ENCODE measurements around the gene CRIM1.

CRIM1 gene

GRCh38 chr2:36541891-36542595, 186.5 kb downstream of the CRIM1 start:
- in situ Hi-C loops (cut with MboI; ENCODE audit: low sequenced_read_pairs): no loop called here

GRCh38 chr2:36544638-36545338, 189.2 kb downstream of the CRIM1 start:
- peaks cover 21% of the 10 kb centered on the region for H3K36me3 ChIP-seq (replicated peaks)

More at GRCh38 chr2:36541891-36542595, 186.5 kb downstream of the CRIM1 start:
- Histone ChIP-seq H3K4me3 (no peak overlapping the region), H3K9me3 (no peaks in the 10 kb centered on the region), H3K27me3 (ENCODE audit: low read depth) (no peaks in the 10 kb centered on the region), H3K4me1 (no peaks in the 10 kb centered on the region), H3K36me3 (replicated peaks) (peaks cover 15% of the 10 kb centered on the region)
- no peak for DNase-seq (ENCODE audit: low spot score in 2 of 2)

GRCh38 chr2:36545871-36546416, 190.4 kb downstream of the CRIM1 start:
- peaks cover 33% of the 10 kb centered on the region for H3K36me3 ChIP-seq (replicated peaks)
- in situ Hi-C loops (cut with MboI; ENCODE audit: low sequenced_read_pairs): no loop called here
- no peaks in the 10 kb centered on the region for H3K9me3 ChIP-seq
- H3K27me3 ChIP-seq (ENCODE audit: low read depth): no peaks in the 10 kb centered on the region
- H3K4me1 ChIP-seq: no peaks in the 10 kb centered on the region
- no peak for DNase-seq (ENCODE audit: low spot score in 2 of 2)
- no peak overlapping the region for H3K4me3 ChIP-seq

More at GRCh38 chr2:36544638-36545338, 189.2 kb downstream of the CRIM1 start:
- no peak for DNase-seq (ENCODE audit: low spot score in 2 of 2)
- in situ Hi-C loops (cut with MboI; ENCODE audit: low sequenced_read_pairs): no loop called here
- Histone ChIP-seq H3K9me3 (no peaks in the 10 kb centered on the region), H3K4me3 (no peak overlapping the region), H3K4me1 (no peaks in the 10 kb centered on the region), H3K27me3 (ENCODE audit: low read depth) (no peaks in the 10 kb centered on the region)

GRCh38 chr2:36547906-36548305, 192.3 kb downstream of the CRIM1 start:
- Histone ChIP-seq H3K4me1 (no peaks in the 10 kb centered on the region), H3K9me3 (no peaks in the 10 kb centered on the region), H3K36me3 (replicated peaks) (peaks cover 50% of the 10 kb centered on the region), H3K4me3 (no peak overlapping the region), H3K27me3 (ENCODE audit: low read depth) (no peaks in the 10 kb centered on the region)
- in situ Hi-C loops (cut with MboI; ENCODE audit: low sequenced_read_pairs): no loop called here
- no peak for DNase-seq (ENCODE audit: low spot score in 2 of 2)

GRCh38 chr2:36549165-36549574, 193.6 kb downstream of the CRIM1 start:
- Histone ChIP-seq H3K9me3 (no peaks in the 10 kb centered on the region), H3K4me3 (no peak overlapping the region), H3K36me3 (replicated peaks) (peaks cover 56% of the 10 kb centered on the region), H3K27me3 (ENCODE audit: low read depth) (no peaks in the 10 kb centered on the region), H3K4me1 (no peaks in the 10 kb centered on the region)
- no peak for DNase-seq (ENCODE audit: low spot score in 2 of 2)
- in situ Hi-C loops (cut with MboI; ENCODE audit: low sequenced_read_pairs): no loop called here

- Histone ChIP-seq H3K4me1 (no peaks in the 10 kb centered on the region), H3K36me3 (replicated peaks) (peaks cover 60% of the 10 kb centered on the region), H3K27me3 (ENCODE audit: low read depth) (no peaks in the 10 kb centered on the region), H3K4me3 (no peak overlapping the region), H3K9me3 (no peaks in the 10 kb centered on the region)
- DNase-seq (ENCODE audit: low spot score in 2 of 2): no peak
- in situ Hi-C loops (cut with MboI; ENCODE audit: low sequenced_read_pairs): no loop called here
Observed at GRCh38 chr2:36550006-36550405, 194.4 kb downstream of the CRIM1 start.

GRCh38 chr2:36553683-36554082, 198.1 kb downstream of the CRIM1 start:
- no peaks in the 10 kb centered on the region for H3K9me3 ChIP-seq
- H3K4me1 ChIP-seq: no peaks in the 10 kb centered on the region
- H3K27me3 ChIP-seq (ENCODE audit: low read depth): no peaks in the 10 kb centered on the region
- DNase-seq (ENCODE audit: low spot score in 2 of 2): no peak
- no peak overlapping the region for H3K4me3 ChIP-seq
- H3K36me3 ChIP-seq (replicated peaks): peaks cover 44% of the 10 kb centered on the region
- in situ Hi-C loops (cut with MboI; ENCODE audit: low sequenced_read_pairs): no loop called here

- H3K36me3 ChIP-seq (replicated peaks): peaks cover 43% of the 10 kb centered on the region
- no peaks in the 10 kb centered on the region for H3K9me3 ChIP-seq
- no peak overlapping the region for H3K4me3 ChIP-seq
- in situ Hi-C loops (cut with MboI; ENCODE audit: low sequenced_read_pairs): no loop called here
- H3K27me3 ChIP-seq (ENCODE audit: low read depth): no peaks in the 10 kb centered on the region
- DNase-seq (ENCODE audit: low spot score in 2 of 2): no peak
- H3K4me1 ChIP-seq: peaks cover 5% of the 10 kb centered on the region
Observed at GRCh38 chr2:36554531-36554930, 199.0 kb downstream of the CRIM1 start.

- Histone ChIP-seq H3K4me3 (no peak overlapping the region), H3K27me3 (ENCODE audit: low read depth) (no peaks in the 10 kb centered on the region), H3K36me3 (replicated peaks) (peaks cover 33% of the 10 kb centered on the region), H3K9me3 (no peaks in the 10 kb centered on the region), H3K4me1 (peaks cover 5% of the 10 kb centered on the region)
- in situ Hi-C loops (cut with MboI; ENCODE audit: low sequenced_read_pairs): no loop called here
- no peak for DNase-seq (ENCODE audit: low spot score in 2 of 2)
Observed at GRCh38 chr2:36555789-36556188, 200.2 kb downstream of the CRIM1 start.

GRCh38 chr2:36556842-36557241, 201.3 kb downstream of the CRIM1 start:
- in situ Hi-C loops (cut with MboI; ENCODE audit: low sequenced_read_pairs): no loop called here
- no peak overlapping the region for H3K4me3 ChIP-seq
- H3K9me3 ChIP-seq: no peaks in the 10 kb centered on the region
- H3K4me1 ChIP-seq: peaks cover 9% of the 10 kb centered on the region
- no peak for DNase-seq (ENCODE audit: low spot score in 2 of 2)
- H3K36me3 ChIP-seq (replicated peaks): peaks cover 22% of the 10 kb centered on the region
- H3K27me3 ChIP-seq (ENCODE audit: low read depth): no peaks in the 10 kb centered on the region

- in situ Hi-C loops (cut with MboI; ENCODE audit: low sequenced_read_pairs): no loop called here
- H3K36me3 ChIP-seq (replicated peaks): peaks cover 6% of the 10 kb centered on the region
- no peak for DNase-seq (ENCODE audit: low spot score in 2 of 2)
- H3K27me3 ChIP-seq (ENCODE audit: low read depth): no peaks in the 10 kb centered on the region
- no peaks in the 10 kb centered on the region for H3K9me3 ChIP-seq
- H3K4me1 ChIP-seq: peaks cover 10% of the 10 kb centered on the region
- H3K4me3 ChIP-seq: no peak overlapping the region
Observed at GRCh38 chr2:36559221-36559942, 203.8 kb downstream of the CRIM1 start.

- H3K27me3 ChIP-seq (ENCODE audit: low read depth): no peaks in the 10 kb centered on the region
- H3K4me1 ChIP-seq: peaks cover 10% of the 10 kb centered on the region
- H3K36me3 ChIP-seq (replicated peaks): no peaks in the 10 kb centered on the region; the same call in none of the 2 replicates
- H3K4me3 ChIP-seq: no peak overlapping the region
- no peaks in the 10 kb centered on the region for H3K9me3 ChIP-seq
- no peak for DNase-seq (ENCODE audit: low spot score in 2 of 2)
- in situ Hi-C loops (cut with MboI; ENCODE audit: low sequenced_read_pairs): no loop called here
Observed at GRCh38 chr2:36560726-36561125, 205.1 kb downstream of the CRIM1 start.

GRCh38 chr2:36561237-36561944, 205.8 kb downstream of the CRIM1 start:
- Histone ChIP-seq H3K4me3 (no peak overlapping the region), H3K9me3 (no peaks in the 10 kb centered on the region), H3K4me1 (peaks cover 10% of the 10 kb centered on the region), H3K27me3 (ENCODE audit: low read depth) (no peaks in the 10 kb centered on the region), H3K36me3 (replicated peaks) (no peaks in the 10 kb centered on the region; the same call in none of the 2 replicates)
- no peak for DNase-seq (ENCODE audit: low spot score in 2 of 2)
- in situ Hi-C loops (cut with MboI; ENCODE audit: low sequenced_read_pairs): no loop called here
